GM23248 (cell line): ENCODE results near the gene IFT74.

ENCODE experiments used
- EZH2 ChIP-seq: fragments of 200-600 bp; sonication (generic); IDR thresholded peaks from 2 replicates; pipeline ENCODE4 v1.6.1; 2018; ENCODE audit warnings: antibody characterized with exemption, mild to moderate bottlenecking; ENCODE audit not compliant: insufficient read depth, poor library complexity, severe bottlenecking
- EZH2phosphoT487 ChIP-seq: fragments of 200-600 bp; sonication (generic); IDR thresholded peaks from 2 replicates; pipeline ENCODE4 v1.6.1; 2018; ENCODE audit warnings: antibody characterized with exemption, moderate library complexity, mild to moderate bottlenecking, low read depth; ENCODE audit not compliant: insufficient read depth

DNA sequence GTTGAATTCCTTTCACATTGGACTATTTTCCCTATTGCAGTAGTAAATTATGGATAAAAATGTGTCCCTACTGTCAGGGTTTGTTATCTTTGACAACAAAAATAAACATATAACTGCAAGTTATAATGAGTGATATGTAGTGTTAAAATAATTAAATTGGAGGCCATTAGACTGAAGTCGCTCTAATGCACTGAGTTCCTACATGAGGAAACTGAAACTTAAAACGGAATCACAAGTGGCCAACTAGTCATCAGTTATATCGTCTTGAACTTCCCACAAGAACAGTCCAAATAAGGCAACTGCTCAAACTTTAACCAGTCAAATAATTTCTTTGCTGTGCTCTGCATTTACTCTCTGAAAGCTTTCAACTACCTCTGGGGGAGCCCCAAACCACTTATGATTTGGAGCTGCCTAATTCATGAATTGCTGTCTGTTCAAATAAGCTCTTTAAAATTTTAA is 2.1 kb upstream of the IFT74 start:
- TF ChIP-seq EZH2, result no peak
- TF ChIP-seq EZH2phosphoT487, result no peak
